Suprapubic skin (tissue), 4 donors: ENCODE results near the gene ING1.

Experiments
- EP300 ChIP-seq: sonication (generic); formaldehyde crosslinking; IDR thresholded peaks from one replicate; pipeline ENCODE4 v1.6.1; 2017; ENCODE audit warnings: antibody characterized with exemption
- POLR2A ChIP-seq, 2 donors: fragments of 450-650 bp; IDR thresholded peaks; one replicate each; pipeline ENCODE4 v1.6.1; 2017; ENCODE audit warnings: antibody characterized with exemption in 2 of 2, mild to moderate bottlenecking in 2 of 2, moderate library complexity in 2 of 2
- POLR2AphosphoS5 ChIP-seq, 3 donors: sonication (generic); formaldehyde crosslinking; IDR thresholded peaks; one replicate each; pipeline ENCODE4 v1.6.1; 2017; ENCODE audit warnings: antibody characterized with exemption in 3 of 3
- TF ChIP-seq, protein P1 (sequence below), 2 donors: fragments of 200-600 bp in 1 of 2; fragments of 450-650 bp in 1 of 2; sonication (generic) in 1 of 2; IDR thresholded peaks; one replicate each; pipeline ENCODE4 v1.5.1; 2016 to 2019; ENCODE audit warnings: antibody characterized with exemption in 2 of 2, mild to moderate bottlenecking in 1 of 2, moderate library complexity in 1 of 2

DNA sequence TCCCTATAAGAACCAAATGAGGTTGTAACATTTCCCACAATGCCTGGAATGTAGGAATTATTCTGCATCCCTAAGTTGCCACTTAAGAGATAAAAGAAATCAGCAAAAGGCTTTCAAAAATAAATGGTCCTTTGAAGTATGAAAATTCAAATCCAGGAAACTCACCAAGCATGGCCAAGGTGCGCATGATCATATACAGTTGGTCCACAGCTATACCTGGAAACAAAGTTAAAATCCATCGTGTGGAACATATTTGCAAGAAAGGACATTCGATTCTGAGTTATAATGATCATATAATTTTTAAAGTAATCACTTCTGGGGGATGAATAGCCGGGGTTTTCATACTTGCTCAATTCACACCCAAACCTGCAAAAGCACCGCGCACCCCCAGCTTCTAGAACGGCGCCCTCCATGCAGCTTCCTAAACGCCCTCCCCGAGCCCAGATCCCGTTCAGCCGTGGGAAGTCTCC is 8.1 kb upstream of the ING1 start:
- no peak for TF ChIP-seq EP300
- no peak for TF ChIP-seq POLR2A (IDR thresholded peaks at IDR 0.05)
- TF ChIP-seq, protein P1, sequence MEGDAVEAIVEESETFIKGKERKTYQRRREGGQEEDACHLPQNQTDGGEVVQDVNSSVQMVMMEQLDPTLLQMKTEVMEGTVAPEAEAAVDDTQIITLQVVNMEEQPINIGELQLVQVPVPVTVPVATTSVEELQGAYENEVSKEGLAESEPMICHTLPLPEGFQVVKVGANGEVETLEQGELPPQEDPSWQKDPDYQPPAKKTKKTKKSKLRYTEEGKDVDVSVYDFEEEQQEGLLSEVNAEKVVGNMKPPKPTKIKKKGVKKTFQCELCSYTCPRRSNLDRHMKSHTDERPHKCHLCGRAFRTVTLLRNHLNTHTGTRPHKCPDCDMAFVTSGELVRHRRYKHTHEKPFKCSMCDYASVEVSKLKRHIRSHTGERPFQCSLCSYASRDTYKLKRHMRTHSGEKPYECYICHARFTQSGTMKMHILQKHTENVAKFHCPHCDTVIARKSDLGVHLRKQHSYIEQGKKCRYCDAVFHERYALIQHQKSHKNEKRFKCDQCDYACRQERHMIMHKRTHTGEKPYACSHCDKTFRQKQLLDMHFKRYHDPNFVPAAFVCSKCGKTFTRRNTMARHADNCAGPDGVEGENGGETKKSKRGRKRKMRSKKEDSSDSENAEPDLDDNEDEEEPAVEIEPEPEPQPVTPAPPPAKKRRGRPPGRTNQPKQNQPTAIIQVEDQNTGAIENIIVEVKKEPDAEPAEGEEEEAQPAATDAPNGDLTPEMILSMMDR (IDR thresholded peaks at IDR 0.05), result no peak
- no peak for TF ChIP-seq POLR2AphosphoS5 (IDR thresholded peaks at IDR 0.05)
